Right lobe of liver (tissue), 6 donors: ENCODE data around the gene AHI1. TPM values are rescaled to one million over a fixed set of nuclear protein-coding genes. Genes with fewer than 3 reads are reported as not detected.
"Not testable (repeated sequence)": the region's sequence is repeated elsewhere in the genome, so short reads cannot be mapped to it uniquely, and the experiment has no call there.

ENCODE experiments used
- ATAC-seq, 4 donors: fragments of 200-7000 bp; cut with Tn5 transposase; one replicate each; pipeline ENCODE4 v1.9.1; 2020; ENCODE audit warnings: mild to moderate bottlenecking in 4 of 4, moderate library complexity in 4 of 4
- DNase-seq, 3 donors: peaks; one replicate each; pipeline ENCODE4 v3.0.0-alpha.2; 2020
- H3K27ac ChIP-seq, 3 donors: fragments of 200-600 bp; one replicate each; pipeline ENCODE4 v1.8.0; 2022
- H3K27me3 ChIP-seq, 2 donors: fragments of 200-600 bp; one replicate each; pipeline ENCODE4 v1.8.0; 2022
- H3K36me3 ChIP-seq, 4 donors: fragments of 200-600 bp; sonication (generic) in 1 of 4; one replicate each; pipeline versions ENCODE4 v1.5.1 to v1.8.0; 2017 to 2022; ENCODE audit warnings: control low read depth in 1 of 4
- H3K4me1 ChIP-seq, 4 donors: fragments of 200-600 bp; sonication (generic) in 1 of 4; one replicate each; pipeline versions ENCODE4 v1.5.1 to v1.8.0; 2017 to 2022; ENCODE audit warnings: control low read depth in 1 of 4
- H3K4me3 ChIP-seq, 3 donors: fragments of 200-600 bp; one replicate each; pipeline ENCODE4 v1.8.0; 2022
- H3K9me3 ChIP-seq, 4 donors: fragments of 200-600 bp; sonication (generic) in 1 of 4; one replicate each; pipeline versions ENCODE4 v1.5.1 to v1.8.0; 2017 to 2022; ENCODE audit warnings: control low read depth in 1 of 4
- CTCF ChIP-seq, 4 donors: fragments of 200-600 bp in 3 of 4; fragments of 450-650 bp in 1 of 4; IDR thresholded peaks; one replicate each; pipeline versions ENCODE4 v1.5.1 to v1.8.0; 2016 to 2022; ENCODE audit warnings: antibody characterized with exemption in 4 of 4, mild to moderate bottlenecking in 2 of 4
- POLR2A ChIP-seq: fragments of 450-650 bp; IDR thresholded peaks from one replicate; pipeline ENCODE4 v1.6.1; 2017; ENCODE audit warnings: antibody characterized with exemption, mild to moderate bottlenecking
- WGBS: methylation state at CpG from one replicate; pipeline ENCODE4 v1.1.6; 2018; ENCODE audit warnings: low coverage, low lambda C conversion rate; ENCODE audit not compliant: insufficient coverage; ENCODE audit errors: missing lambda C conversion rate; 5-methylcytosine and 5-hydroxymethylcytosine counted together
- intact Hi-C, 2 donors: fragments of 100-400 bp; cut with DNase I; formaldehyde crosslinking; loops; one replicate each; pipeline versions ENCODE4 v1.11.2 to v1.14.1; 2022
- total RNA-seq, 6 experiments: library from RNA; depleted of rRNA in 2 of 6; stranded (reverse); fragments of >200 nt in 2 of 6; fragmentation: NEBNext Ultra II Directional in 3 of 6; extraction: Animal tissue kit (Norgen Biotek cat#: 25700) in 3 of 6; gene quantifications; one replicate each; pipeline versions ENCODE4 v1.1.0 to v1.2.4, GENCODE V29; 2016 to 2023
- donor health status: DM: no; HTN: yes; CAD: no.
- donor health status: DM: no; HTN: no; CAD: no.
- donor health status: DM: no; HTN: no; CAD: no.
- donor health status: DM: no; HTN: yes; CAD: no.
- donor health status: DM: no; HTN: yes; CAD: no.

The AHI1 gene
- total RNA-seq, 6 experiments from 2014 or later, result 4.7 to 9.2 (median 8.0) TPM

DNA sequence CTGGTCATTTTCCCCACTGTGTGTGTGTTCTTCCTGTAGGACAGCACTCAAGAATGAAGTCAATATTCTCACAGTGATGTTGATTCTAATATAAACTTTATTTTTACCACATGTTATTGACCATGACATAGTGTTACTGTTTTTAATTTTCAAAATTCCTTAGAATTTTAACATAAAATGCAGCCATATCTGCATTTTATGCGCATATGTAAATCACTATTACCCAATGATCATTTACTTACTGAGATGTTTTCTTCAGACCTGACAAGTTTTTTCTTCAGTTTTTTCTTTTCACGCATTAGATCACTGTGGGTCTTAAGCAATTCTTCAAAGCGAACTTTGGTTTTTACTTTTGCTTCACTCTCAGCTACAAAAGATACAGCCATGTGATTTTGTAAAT is 7.2 kb downstream of the AHI1 start:
- intact Hi-C loops, result no loop called here
- WGBS, result 97% methylated on average over 3 of the region's 3 CpGs
- Histone ChIP-seq H3K27me3 (no peaks in the 10 kb centered on the region), H3K4me3 (no peak overlapping the region), H3K36me3 (peaks cover 0 to 4% (median 0%) of the 10 kb centered on the region in 4 donors), H3K4me1 (no peaks in the 10 kb centered on the region), H3K27ac (no peak overlapping the region), H3K9me3 (no peaks in the 10 kb centered on the region)
- no peak for DNase-seq
- no peak for ATAC-seq
- TF ChIP-seq CTCF (IDR thresholded peaks at IDR 0.05), result no peak
- TF ChIP-seq POLR2A, result no peak

- TF ChIP-seq POLR2A, result no peak
- TF ChIP-seq CTCF (IDR thresholded peaks at IDR 0.05), result no peak
- Histone ChIP-seq H3K36me3 (peaks cover 0 to 4% (median 0%) of the 10 kb centered on the region in 4 donors), H3K4me1 (no peaks in the 10 kb centered on the region), H3K9me3 (peaks cover 0 to 3% (median 0%) of the 10 kb centered on the region in 4 donors), H3K27ac (no peak overlapping the region), H3K4me3 (no peak overlapping the region), H3K27me3 (no peaks in the 10 kb centered on the region)
- intact Hi-C loops, result no loop called here
- ATAC-seq, result no peak
- 88% methylated on average over 3 of the region's 3 CpGs for WGBS
- DNase-seq, result no peak
Measured at GRCh38 chr6:135488023-135488422, 9.5 kb downstream of the AHI1 start.

GRCh38 chr6:135483903-135484302 is 13.6 kb downstream of the AHI1 start:
- intact Hi-C loops, H3K4me3 ChIP-seq, DNase-seq, H3K36me3 ChIP-seq, H3K27me3 ChIP-seq, H3K27ac ChIP-seq, ATAC-seq, H3K9me3 ChIP-seq, H3K4me1 ChIP-seq: not testable (repeated sequence)
- WGBS, result 100% methylated on average over 2 of the region's 2 CpGs

GRCh38 chr6:135481783-135482369 is 15.7 kb downstream of the AHI1 start:
- intact Hi-C loops, result no loop called here
- H3K36me3 ChIP-seq, result no peaks in the 10 kb centered on the region
- TF ChIP-seq POLR2A, result no peak
- TF ChIP-seq CTCF (IDR thresholded peaks at IDR 0.05), result no peak
- peaks cover 0 to 10% (median 8%) of the 10 kb centered on the region in 4 donors for H3K9me3 ChIP-seq
- no peaks in the 10 kb centered on the region for H3K27me3 ChIP-seq
- H3K27ac ChIP-seq, result no peak overlapping the region
- DNase-seq, result no peak
- ATAC-seq, result no peak
- 89% methylated on average over 3 of the region's 3 CpGs for WGBS
- no peak overlapping the region for H3K4me3 ChIP-seq
- no peaks in the 10 kb centered on the region for H3K4me1 ChIP-seq

DNA sequence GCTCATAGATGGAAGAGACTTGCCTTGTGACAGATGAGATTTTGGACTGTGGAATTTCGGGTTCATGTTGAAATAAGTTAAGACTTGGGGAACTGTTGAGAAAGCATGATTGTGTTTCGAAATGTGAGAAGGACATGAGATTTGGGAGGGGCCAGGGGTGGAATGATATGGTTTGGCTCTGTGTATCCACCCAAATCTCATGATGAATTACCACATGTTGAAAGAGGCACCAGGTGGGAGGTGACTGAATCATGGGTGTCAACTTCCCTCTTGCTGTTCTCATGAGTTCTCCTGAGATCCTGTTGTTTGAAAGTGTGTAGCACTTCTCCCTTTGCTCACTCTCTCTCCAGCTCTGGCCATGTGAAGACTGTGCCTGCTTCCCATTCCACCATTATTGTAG is 17.9 kb downstream of the AHI1 start:
- Histone ChIP-seq H3K36me3 (no peaks in the 10 kb centered on the region), H3K4me3 (no peak overlapping the region), H3K27ac (no peak overlapping the region), H3K4me1 (no peaks in the 10 kb centered on the region), H3K27me3 (no peaks in the 10 kb centered on the region), H3K9me3 (peaks cover 0 to 10% (median 8%) of the 10 kb centered on the region in 4 donors)
- no peak for ATAC-seq
- intact Hi-C loops, result no loop called here
- 91% methylated on average over 2 of the region's 2 CpGs for WGBS
- TF ChIP-seq POLR2A (no peak), CTCF (IDR thresholded peaks at IDR 0.05) (no peak)
- DNase-seq, result no peak
